Heart left ventricle (tissue), 16 donors: ENCODE data around the gene LRRK2. TPM values are rescaled to one million over a fixed set of nuclear protein-coding genes. Genes with fewer than 3 reads are reported as not detected.

ENCODE experiments used
- ATAC-seq, 4 donors: fragments of 200-7000 bp; cut with Tn5 transposase; one replicate each; pipeline ENCODE4 v1.9.1; 2020 to 2022; ENCODE audit warnings: moderate library complexity in 4 of 4, mild to moderate bottlenecking in 3 of 4, moderate number of reproducible peaks in 1 of 4
- DNase-seq, 5 donors: peaks; one replicate each; pipeline ENCODE4 v3.0.0-alpha.2; 2020
- H3K27ac ChIP-seq, 12 donors: fragments of 200-600 bp; sonication (generic) in 4 of 12; one replicate each; pipeline versions ENCODE4 v1.5.0 to v1.8.0; 2016 to 2022; ENCODE audit warnings: mild to moderate bottlenecking in 2 of 12
- H3K27me3 ChIP-seq, 9 donors: fragments of 200-600 bp; sonication (generic) in 2 of 9; one replicate each; pipeline versions ENCODE4 v1.5.1 to v1.8.0; 2016 to 2022; ENCODE audit warnings: mild to moderate bottlenecking in 3 of 9
- H3K36me3 ChIP-seq, 9 donors: fragments of 200-600 bp; sonication (generic) in 2 of 9; one replicate each; pipeline versions ENCODE4 v1.5.0 to v1.8.0; 2018 to 2022; ENCODE audit warnings: mild to moderate bottlenecking in 2 of 9
- H3K4me1 ChIP-seq, 12 donors: fragments of 200-600 bp; sonication (generic) in 4 of 12; one replicate each; pipeline versions ENCODE4 v1.5.0 to v1.8.0; 2016 to 2022; ENCODE audit warnings: mild to moderate bottlenecking in 3 of 12
- H3K4me3 ChIP-seq, 12 donors: fragments of 200-600 bp; sonication (generic) in 4 of 12; one replicate each; pipeline versions ENCODE4 v1.5.0 to v1.8.0; 2017 to 2022; ENCODE audit warnings: mild to moderate bottlenecking in 9 of 12, moderate library complexity in 4 of 12
- H3K9me3 ChIP-seq, 12 donors: fragments of 200-600 bp; sonication (generic) in 4 of 12; one replicate each; pipeline versions ENCODE4 v1.5.0 to v1.8.0; 2016 to 2022; ENCODE audit warnings: mild to moderate bottlenecking in 1 of 12
- CTCF ChIP-seq, 12 donors: fragments of 200-600 bp; sonication (generic) in 4 of 12; IDR thresholded peaks; one replicate each; pipeline versions ENCODE4 v1.5.0 to v1.8.0; 2018 to 2022; ENCODE audit warnings: antibody characterized with exemption in 12 of 12, mild to moderate bottlenecking in 5 of 12
- POLR2A ChIP-seq, 2 donors: fragments of 450-650 bp; IDR thresholded peaks; one replicate each; pipeline ENCODE4 v1.6.1; 2017; ENCODE audit warnings: antibody characterized with exemption in 2 of 2, mild to moderate bottlenecking in 2 of 2, moderate library complexity in 2 of 2
- WGBS, 4 donors: extraction: QIAGEN DNeasy Blood & Tissue Kit in 2 of 4; methylation state at CpG; one replicate each; pipeline versions ENCODE4 v1.1.5 to v1.1.7; 2013 to 2018; 5-methylcytosine and 5-hydroxymethylcytosine counted together
- intact Hi-C, 10 donors: fragments of 100-400 bp; cut with DNase I; formaldehyde crosslinking; loops; one replicate each; pipeline versions ENCODE4 v1.11.1 to v1.14.2; 2022
- polyA plus RNA-seq, 2 donors: library from polyadenylated mRNA; stranded (reverse); fragments of 200-250 nt; gene quantifications; one replicate each; pipeline ENCODE4 v1.2.3, GENCODE V29; 2013
- total RNA-seq, 9 donors: library from RNA; depleted of rRNA in 2 of 9; stranded (reverse); fragments of >200 nt in 2 of 9; fragmentation: NEBNext Ultra II Directional in 3 of 9; extraction: Animal tissue kit (Norgen Biotek cat#: 25700) in 3 of 9; gene quantifications; one replicate each; pipeline versions ENCODE4 v1.1.0 to v1.2.4, GENCODE V29; 2016 to 2023
- donor health status: ischemic (EF 13 %, LVEDD 7.1; RV severe dilation, severe dysfunction).
- donor health status: healthy with polysubstance abuse.
- donor health status: DM: no; HTN: yes; CAD: no.
- donor health status: DM: no; HTN: no; CAD: no.
- donor health status: ischemic (EF 25% LVEDD 6.9; RV normal size, moderate dysfunction).
- donor health status: ischemic (EF 25% LVEDD 5.7; RV mildly dilated, moderate dysfunction).
- donor health status: healthy.
- donor health status: DM: yes; HTN: yes; CAD: no.
- donor health status: ischemic (EF 35%, LVEDD 5.7; RV mildly dilated, moderate dysfunction).
- donor health status: nonischemic (EF 11% LVEDD 7.7; RV severe dilation, severe dysfunction).
- donor health status: DM: yes; HTN: yes; CAD: no.
- donor health status: PGD.
- donor health status: ischemic (EF 29% LVEDD 5.4; RV normal size, mild dysfunction).
- donor health status: nonischemic (EF 23%, LVEDD 6.1; RV moderate dilation, normal function).

The LRRK2 gene
- total and polyA plus RNA-seq, 11 donors: 0.72 to 12.3 (median 5.0) TPM

- intact Hi-C loops: no loop called here
- peaks cover 0 to 18% (median 0%) of the 10 kb centered on the region in 12 donors for H3K4me1 ChIP-seq
- H3K9me3 ChIP-seq: no peaks in the 10 kb centered on the region
- H3K27me3 ChIP-seq: no peaks in the 10 kb centered on the region
- H3K36me3 ChIP-seq: peaks cover 0 to 62% (median 31%) of the 10 kb centered on the region in 9 donors
- DNase-seq: no peak
- 44 to 69% (median 46%) methylated on average over 4 of the region's 4 CpGs for WGBS, 4 donors
- H3K27ac ChIP-seq: no peak overlapping the region
- TF ChIP-seq POLR2A (IDR thresholded peaks at IDR 0.05) (no peak), CTCF (IDR thresholded peaks at IDR 0.05) (no peak)
- no peak for ATAC-seq
- no peak overlapping the region for H3K4me3 ChIP-seq
Measured at GRCh38 chr12:40343124-40343523, 118.3 kb downstream of the LRRK2 start.

- WGBS, 4 donors: 47 to 62% (median 50%) methylated on average over 1 of the region's 1 CpG
- no peak overlapping the region for H3K4me3 ChIP-seq
- peaks cover 0 to 61% (median 27%) of the 10 kb centered on the region in 9 donors for H3K36me3 ChIP-seq
- H3K27ac ChIP-seq: no peak overlapping the region
- no peaks in the 10 kb centered on the region for H3K27me3 ChIP-seq
- H3K4me1 ChIP-seq: peaks cover 0 to 10% (median 0%) of the 10 kb centered on the region in 12 donors
- TF ChIP-seq CTCF (IDR thresholded peaks at IDR 0.05) (no peak), POLR2A (IDR thresholded peaks at IDR 0.05) (no peak)
- DNase-seq (no peak), ATAC-seq (no peak)
- intact Hi-C loops: no loop called here
- no peaks in the 10 kb centered on the region for H3K9me3 ChIP-seq
Measured at GRCh38 chr12:40344312-40344711, 119.5 kb downstream of the LRRK2 start.

GRCh38 chr12:40351976-40352375 lies 127.2 kb downstream of the LRRK2 start:
- ATAC-seq (peak; percentile 18 to 75 (median 42)), DNase-seq (no peak)
- no peaks in the 10 kb centered on the region for H3K27me3 ChIP-seq
- no peaks in the 10 kb centered on the region for H3K4me1 ChIP-seq
- TF ChIP-seq POLR2A (IDR thresholded peaks at IDR 0.05) (no peak), CTCF (IDR thresholded peaks at IDR 0.05) (no peak)
- intact Hi-C loops: no loop called here
- no peak overlapping the region for H3K4me3 ChIP-seq
- H3K9me3 ChIP-seq: no peaks in the 10 kb centered on the region
- no peak overlapping the region for H3K27ac ChIP-seq
- peaks cover 0 to 61% (median 31%) of the 10 kb centered on the region in 9 donors for H3K36me3 ChIP-seq
- 73 to 87% (median 83%) methylated on average over 1 of the region's 1 CpG for WGBS, 4 donors

GRCh38 chr12:40375076-40375475 lies 150.3 kb downstream of the LRRK2 start:
- no peaks in the 10 kb centered on the region for H3K27me3 ChIP-seq
- H3K4me1 ChIP-seq: no peaks in the 10 kb centered on the region
- H3K4me3 ChIP-seq: no peak overlapping the region
- H3K9me3 ChIP-seq: peaks cover 0 to 6% (median 0%) of the 10 kb centered on the region in 12 donors
- ATAC-seq: no peak
- peaks cover 0 to 3% (median 0%) of the 10 kb centered on the region in 9 donors for H3K36me3 ChIP-seq
- DNase-seq: no peak
- TF ChIP-seq POLR2A (IDR thresholded peaks at IDR 0.05): no peak
- TF ChIP-seq CTCF (IDR thresholded peaks at IDR 0.05): peak in 3 of 12 donors; percentile 11 to 20 (median 15)
- intact Hi-C loops: no loop called here
- no peak overlapping the region for H3K27ac ChIP-seq
- WGBS, 4 donors: 50 to 64% (median 58%) methylated on average over 6 of the region's 6 CpGs
